NB4 (cell line): Measurements from ENCODE around the gene ZC2HC1B.
"Not testable (repeated sequence)": the region's sequence is repeated elsewhere in the genome, so short reads cannot be mapped to it uniquely, and the experiment has no call there.

ENCODE experiments used
- DNase-seq: peaks from one replicate; pipeline ENCODE4 v3.0.0; 2010; ENCODE audit warnings: low read depth
- H3K4me3 ChIP-seq: one replicate; pipeline ENCODE4 v1.5.1; 2011; ENCODE audit warnings: mild to moderate bottlenecking, low read depth, low read length, moderate library complexity
- MYC ChIP-seq: IDR thresholded peaks from 2 replicates; pipeline ENCODE4 v1.6.1; 2011; ENCODE audit warnings: low read depth, low read length
- POLR2A ChIP-seq: IDR thresholded peaks from 2 replicates; pipeline ENCODE4 v1.6.1; 2011; ENCODE audit warnings: mild to moderate bottlenecking; ENCODE audit not compliant: insufficient read length; ENCODE audit errors: extremely low read depth
- TF ChIP-seq, protein P1 (sequence below): IDR thresholded peaks from one replicate; pipeline ENCODE4 v1.5.1; 2012; ENCODE audit warnings: low read depth, low read length
- TF ChIP-seq, protein P2 (sequence below): IDR thresholded peaks from 2 replicates; pipeline ENCODE4 v1.6.1; 2011; ENCODE audit warnings: low read depth, low read length

ZC2HC1B gene

DNA sequence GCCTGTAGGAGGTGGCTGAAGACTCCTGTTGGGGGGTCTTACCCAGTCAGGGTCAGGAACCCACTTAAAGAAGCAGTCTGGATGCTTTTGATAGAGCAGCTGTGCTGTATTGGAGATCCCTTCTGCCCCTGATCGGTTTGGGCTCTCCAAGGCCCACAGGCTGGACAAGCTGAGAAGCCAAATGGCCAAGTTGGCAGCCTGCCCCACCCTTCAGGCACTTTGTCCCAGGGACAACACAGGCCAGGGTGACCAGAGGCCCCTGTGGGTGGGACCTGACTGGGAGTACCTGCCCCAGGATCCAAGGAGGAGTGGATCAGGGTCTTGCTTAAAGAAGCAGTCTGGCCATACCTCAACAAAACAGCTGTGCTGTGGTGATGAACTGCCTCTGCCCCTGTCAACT lies 48.4 kb downstream of the ZC2HC1B start:
- H3K4me3 ChIP-seq: no peak overlapping the region
- DNase-seq: no peak
- TF ChIP-seq POLR2A: no peak
- TF ChIP-seq, protein P1, sequence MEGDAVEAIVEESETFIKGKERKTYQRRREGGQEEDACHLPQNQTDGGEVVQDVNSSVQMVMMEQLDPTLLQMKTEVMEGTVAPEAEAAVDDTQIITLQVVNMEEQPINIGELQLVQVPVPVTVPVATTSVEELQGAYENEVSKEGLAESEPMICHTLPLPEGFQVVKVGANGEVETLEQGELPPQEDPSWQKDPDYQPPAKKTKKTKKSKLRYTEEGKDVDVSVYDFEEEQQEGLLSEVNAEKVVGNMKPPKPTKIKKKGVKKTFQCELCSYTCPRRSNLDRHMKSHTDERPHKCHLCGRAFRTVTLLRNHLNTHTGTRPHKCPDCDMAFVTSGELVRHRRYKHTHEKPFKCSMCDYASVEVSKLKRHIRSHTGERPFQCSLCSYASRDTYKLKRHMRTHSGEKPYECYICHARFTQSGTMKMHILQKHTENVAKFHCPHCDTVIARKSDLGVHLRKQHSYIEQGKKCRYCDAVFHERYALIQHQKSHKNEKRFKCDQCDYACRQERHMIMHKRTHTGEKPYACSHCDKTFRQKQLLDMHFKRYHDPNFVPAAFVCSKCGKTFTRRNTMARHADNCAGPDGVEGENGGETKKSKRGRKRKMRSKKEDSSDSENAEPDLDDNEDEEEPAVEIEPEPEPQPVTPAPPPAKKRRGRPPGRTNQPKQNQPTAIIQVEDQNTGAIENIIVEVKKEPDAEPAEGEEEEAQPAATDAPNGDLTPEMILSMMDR: no peak
- TF ChIP-seq, protein P2, sequence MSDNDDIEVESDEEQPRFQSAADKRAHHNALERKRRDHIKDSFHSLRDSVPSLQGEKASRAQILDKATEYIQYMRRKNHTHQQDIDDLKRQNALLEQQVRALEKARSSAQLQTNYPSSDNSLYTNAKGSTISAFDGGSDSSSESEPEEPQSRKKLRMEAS: no peak
- no peak for TF ChIP-seq MYC

DNA sequence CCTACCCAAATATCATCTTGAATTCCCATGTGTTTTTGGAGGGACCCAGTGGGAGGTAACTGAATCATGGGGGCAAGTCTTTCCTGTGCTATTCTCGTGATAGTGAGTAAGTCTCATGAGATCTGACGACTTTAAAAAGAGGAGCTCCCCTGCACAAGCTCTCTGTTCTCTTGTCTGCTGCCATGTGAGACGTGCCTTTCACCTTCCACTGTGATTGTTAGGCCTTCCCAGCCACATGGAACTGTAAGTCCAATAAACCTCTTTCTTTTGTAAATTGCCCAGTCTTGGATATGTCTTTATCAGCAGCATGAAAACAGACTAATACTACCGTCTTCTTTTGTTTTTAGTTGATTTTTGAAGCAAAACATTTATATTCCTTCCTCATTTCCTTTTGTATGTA lies 52.8 kb downstream of the ZC2HC1B start:
- H3K4me3 ChIP-seq, DNase-seq: not testable (repeated sequence)

DNA sequence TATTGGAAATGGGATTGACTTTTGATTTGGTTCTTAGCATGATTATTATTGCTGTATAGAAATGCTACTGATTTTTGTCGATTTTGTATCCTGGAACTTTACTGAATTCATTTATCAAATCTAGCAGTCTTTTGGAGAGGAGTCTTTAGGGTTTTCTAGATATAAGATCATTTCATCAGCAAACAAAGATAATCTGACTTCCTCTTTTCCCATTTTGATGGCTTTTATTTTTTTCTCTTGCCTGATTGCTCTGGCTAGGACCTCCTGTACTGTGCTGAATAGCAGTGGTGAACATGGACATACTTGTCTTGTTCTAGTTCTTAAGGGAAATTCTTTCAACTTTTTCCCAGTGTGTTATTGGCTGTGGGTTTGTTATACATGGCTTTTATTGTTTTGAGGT lies 64.6 kb downstream of the ZC2HC1B start:
- DNase-seq: no peak
- TF ChIP-seq, protein P2: no peak
- TF ChIP-seq MYC: no peak
- no peak for TF ChIP-seq POLR2A
- TF ChIP-seq, protein P1: no peak
- no peak overlapping the region for H3K4me3 ChIP-seq

GRCh38 chr6:143929975-143930374 lies 65.7 kb downstream of the ZC2HC1B start:
- no peak overlapping the region for H3K4me3 ChIP-seq
- no peak for DNase-seq
- TF ChIP-seq MYC (no peak), POLR2A (no peak)
- TF ChIP-seq, protein P1: no peak
- TF ChIP-seq, protein P2: no peak

DNA sequence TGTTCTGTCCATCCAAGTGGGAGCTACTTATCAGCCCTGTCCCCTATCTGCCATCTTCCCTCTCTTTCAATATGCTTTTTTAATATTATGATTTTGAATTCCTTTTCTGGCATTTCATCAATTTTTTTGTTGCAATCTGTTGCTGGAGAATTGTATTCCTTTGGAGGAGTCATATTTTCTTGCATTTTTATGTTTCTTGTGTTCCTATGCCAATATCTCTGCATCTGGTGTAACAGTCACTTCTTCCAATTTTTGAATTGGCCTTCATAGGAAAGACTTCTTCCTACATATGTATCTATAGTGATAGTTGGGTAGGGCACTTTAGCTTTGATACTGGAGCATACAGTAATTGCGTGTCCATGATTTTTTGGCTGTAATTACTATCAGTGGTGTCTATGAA lies 70.1 kb downstream of the ZC2HC1B start:
- DNase-seq: no peak
- TF ChIP-seq, protein P2: no peak
- TF ChIP-seq MYC (no peak), POLR2A (no peak)
- H3K4me3 ChIP-seq: no peak overlapping the region

DNA sequence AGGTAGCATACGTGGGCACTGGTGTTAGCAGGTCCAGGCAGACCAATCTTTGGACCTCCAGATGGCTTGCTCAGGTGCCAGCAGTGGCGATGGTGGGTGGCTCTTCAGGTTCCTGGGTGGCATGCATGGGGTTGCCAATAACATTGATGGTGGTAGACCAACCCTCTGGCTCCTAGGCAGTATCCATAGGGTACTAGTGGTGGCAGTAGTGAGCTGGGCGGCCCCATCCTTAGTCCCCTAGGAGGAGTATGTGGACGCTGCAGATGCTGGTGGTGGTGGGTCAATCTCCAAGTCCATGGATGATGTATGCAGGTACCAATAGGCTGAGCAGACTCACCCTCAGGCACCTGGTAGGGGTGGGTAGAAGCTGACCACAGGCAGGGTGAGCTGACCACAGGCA lies 70.6 kb downstream of the ZC2HC1B start:
- no peak for DNase-seq
- no peak for TF ChIP-seq MYC
- no peak for TF ChIP-seq POLR2A
- TF ChIP-seq, protein P2: no peak
- TF ChIP-seq, protein P1: no peak
- H3K4me3 ChIP-seq: no peak overlapping the region

GRCh38 chr6:143936347-143936746 lies 72.1 kb downstream of the ZC2HC1B start:
- H3K4me3 ChIP-seq: no peak overlapping the region
- TF ChIP-seq MYC: no peak
- TF ChIP-seq, protein P1: no peak
- TF ChIP-seq POLR2A: no peak
- TF ChIP-seq, protein P2: no peak

More at GRCh38 chr6:143936347-143936746, 72.1 kb downstream of the ZC2HC1B start:
- no peak for DNase-seq
